ENCODE data around the gene POLA1.

GRCh38 chrX:24928114-24928513 lies 234.4 kb downstream of the POLA1 start:
- TF ChIP-seq POLR2AphosphoS5 (IDR thresholded peaks at IDR 0.05) (no peak), CTCF (IDR thresholded peaks at IDR 0.05) (no peak), POLR2A (IDR thresholded peaks at IDR 0.05) (no peak), EP300 (IDR thresholded peaks at IDR 0.05) (no peak)
